Activated naive CD4-positive, alpha-beta T cell treated with anti-CD3 and anti-CD28 coated beads, Interleukin-2, amount 50 U/mL, for 24 hours (primary cell): ENCODE results near the gene ADGRA3.

Source experiments
- H3K27ac Mint-ChIP-seq: one replicate; pipeline ENCODE4 v1.8.0; 2021; ENCODE audit warnings: mild to moderate bottlenecking, mixed read lengths
- H3K27me3 Mint-ChIP-seq: one replicate; pipeline ENCODE4 v1.8.0; 2021; ENCODE audit warnings: mixed read lengths
- H3K36me3 Mint-ChIP-seq: one replicate; pipeline ENCODE4 v1.8.0; 2021; ENCODE audit warnings: mixed read lengths
- H3K4me1 Mint-ChIP-seq: one replicate; pipeline ENCODE4 v1.8.0; 2021; ENCODE audit warnings: mixed read lengths
- H3K4me3 Mint-ChIP-seq: one replicate; pipeline ENCODE4 v1.8.0; 2021; ENCODE audit warnings: mild to moderate bottlenecking, mixed read lengths
- H3K9me3 Mint-ChIP-seq: one replicate; pipeline ENCODE4 v1.8.0; 2021; ENCODE audit warnings: mixed read lengths

Gene ADGRA3

DNA sequence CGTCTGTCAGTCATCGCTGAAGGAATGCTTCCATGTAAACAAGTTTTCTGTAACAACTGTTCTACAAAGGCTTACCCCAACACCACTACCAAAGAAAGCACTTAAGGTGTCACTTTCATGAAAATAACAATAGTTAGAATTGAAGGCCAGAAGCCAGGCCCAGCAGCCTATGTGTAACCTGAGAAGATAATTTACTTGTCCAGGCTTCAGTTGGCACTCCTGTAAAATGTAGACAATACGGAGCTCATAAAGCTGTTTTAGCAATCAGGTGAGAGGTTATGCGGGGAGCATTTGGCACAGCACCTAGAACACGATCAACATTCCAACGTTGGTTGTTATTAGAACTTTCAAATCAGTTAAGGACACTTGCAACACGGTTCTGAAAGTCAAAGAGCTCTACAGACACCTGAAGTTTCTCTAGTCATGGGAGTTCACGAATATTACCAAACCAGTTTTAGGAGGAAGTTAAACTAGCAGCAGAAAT lies 15.7 kb downstream of the ADGRA3 start:
- Mint-ChIP-seq H3K4me3 (no peak overlapping the region), H3K9me3 (no peaks in the 10 kb centered on the region), H3K4me1 (peaks cover 3% of the 10 kb centered on the region), H3K27me3 (no peaks in the 10 kb centered on the region), H3K27ac (peak overlapping the region; percentile 93), H3K36me3 (no peaks in the 10 kb centered on the region)

DNA sequence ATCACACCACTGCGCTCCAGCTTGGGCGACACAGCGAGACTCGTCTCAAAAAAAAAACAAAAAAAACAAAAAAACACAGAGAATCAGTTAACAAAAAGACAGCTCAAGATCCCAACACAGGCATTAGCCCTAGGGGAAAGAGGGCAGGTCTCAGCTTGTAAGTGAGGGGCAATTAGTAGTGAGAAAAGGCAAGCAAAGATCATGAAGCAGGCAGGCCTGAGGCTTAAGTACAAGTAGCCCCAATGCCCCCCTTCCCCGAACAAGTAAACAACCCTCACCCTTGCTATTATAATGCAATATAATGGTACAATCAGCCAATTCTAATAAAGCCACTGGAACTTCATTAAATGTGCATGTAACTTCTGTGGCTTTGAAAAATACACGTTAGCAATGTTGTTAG lies 17.0 kb downstream of the ADGRA3 start:
- no peaks in the 10 kb centered on the region for H3K9me3 Mint-ChIP-seq
- H3K27me3 Mint-ChIP-seq: no peaks in the 10 kb centered on the region
- H3K27ac Mint-ChIP-seq: no peak overlapping the region
- H3K4me1 Mint-ChIP-seq: peaks cover 3% of the 10 kb centered on the region
- peaks cover 2% of the 10 kb centered on the region for H3K36me3 Mint-ChIP-seq
- no peak overlapping the region for H3K4me3 Mint-ChIP-seq

DNA sequence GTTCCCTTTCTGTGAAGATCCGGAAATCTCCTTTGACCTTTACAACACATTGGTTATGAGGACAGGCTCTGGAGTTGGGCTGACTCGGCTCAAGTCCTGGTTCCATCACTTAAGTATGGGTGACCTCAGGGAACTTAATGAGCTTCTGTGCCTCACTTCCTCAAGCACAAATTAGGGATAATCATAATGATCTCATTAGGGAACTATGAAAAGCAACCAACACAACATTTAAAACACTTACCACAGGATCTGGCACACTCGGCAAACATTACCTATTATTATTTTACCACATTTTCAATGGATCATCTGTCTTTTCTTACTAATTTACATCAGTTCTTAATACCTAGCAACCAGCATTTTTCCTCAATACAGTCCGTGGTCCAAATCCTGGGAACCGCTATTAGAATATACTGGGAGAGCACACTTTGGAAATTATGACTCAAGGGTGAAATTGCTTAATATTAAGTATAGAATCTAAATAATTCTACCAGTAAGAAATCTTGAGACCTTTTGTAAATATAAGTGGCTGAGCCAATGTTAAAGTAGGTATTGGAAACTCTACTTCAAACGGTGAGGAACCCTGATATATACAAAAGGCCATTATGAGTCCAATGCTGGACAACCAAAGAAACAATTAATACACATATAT lies 19.6 kb downstream of the ADGRA3 start:
- no peak overlapping the region for H3K4me3 Mint-ChIP-seq
- H3K36me3 Mint-ChIP-seq: peaks cover 2% of the 10 kb centered on the region
- H3K4me1 Mint-ChIP-seq: peaks cover 3% of the 10 kb centered on the region
- no peaks in the 10 kb centered on the region for H3K9me3 Mint-ChIP-seq
- H3K27ac Mint-ChIP-seq: no peak overlapping the region
- no peaks in the 10 kb centered on the region for H3K27me3 Mint-ChIP-seq

DNA sequence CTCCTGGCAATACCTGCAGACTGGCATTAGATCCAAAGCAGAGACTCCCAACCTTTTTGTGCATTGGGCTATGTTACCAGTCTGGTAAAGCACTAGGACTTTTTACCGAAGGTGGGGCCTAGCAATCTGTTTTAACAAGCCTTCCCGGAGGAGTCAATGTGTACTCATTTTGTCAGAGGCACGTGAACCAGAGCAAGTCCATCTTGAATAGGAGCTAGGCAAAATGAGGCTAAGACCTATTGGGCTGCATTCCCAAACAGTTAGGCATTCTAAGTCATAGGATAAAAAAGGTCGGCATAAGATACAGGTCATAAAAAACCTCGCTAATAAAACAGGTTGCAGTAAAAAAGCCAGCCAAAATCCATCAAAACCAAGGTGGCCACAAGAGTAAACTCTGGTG lies 22.3 kb downstream of the ADGRA3 start:
- Mint-ChIP-seq H3K4me1 (no peaks in the 10 kb centered on the region), H3K27ac (no peak overlapping the region), H3K36me3 (peaks cover 3% of the 10 kb centered on the region), H3K27me3 (no peaks in the 10 kb centered on the region), H3K4me3 (no peak overlapping the region), H3K9me3 (no peaks in the 10 kb centered on the region)

DNA sequence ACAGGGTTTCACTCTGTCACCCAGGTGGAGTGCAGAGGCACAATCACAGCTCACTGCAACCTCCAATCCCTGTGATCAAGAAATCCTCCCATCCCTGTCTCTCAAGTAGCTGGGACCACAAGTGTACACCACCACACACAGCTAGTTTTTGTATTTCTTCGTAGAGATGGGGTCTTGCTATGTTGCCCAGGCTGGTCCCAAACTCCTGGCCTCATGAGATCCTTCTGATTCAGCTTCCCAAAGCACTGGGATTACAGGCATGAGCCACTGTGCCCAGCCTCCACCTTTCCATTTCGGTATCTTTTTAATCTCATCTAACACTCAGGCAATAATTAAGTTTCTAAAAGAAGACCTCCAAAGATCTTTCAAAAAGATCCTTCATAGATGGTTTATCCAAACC lies 22.9 kb downstream of the ADGRA3 start:
- Mint-ChIP-seq H3K9me3 (no peaks in the 10 kb centered on the region), H3K36me3 (peaks cover 3% of the 10 kb centered on the region), H3K4me3 (no peak overlapping the region), H3K27me3 (no peaks in the 10 kb centered on the region), H3K27ac (no peak overlapping the region), H3K4me1 (no peaks in the 10 kb centered on the region)

DNA sequence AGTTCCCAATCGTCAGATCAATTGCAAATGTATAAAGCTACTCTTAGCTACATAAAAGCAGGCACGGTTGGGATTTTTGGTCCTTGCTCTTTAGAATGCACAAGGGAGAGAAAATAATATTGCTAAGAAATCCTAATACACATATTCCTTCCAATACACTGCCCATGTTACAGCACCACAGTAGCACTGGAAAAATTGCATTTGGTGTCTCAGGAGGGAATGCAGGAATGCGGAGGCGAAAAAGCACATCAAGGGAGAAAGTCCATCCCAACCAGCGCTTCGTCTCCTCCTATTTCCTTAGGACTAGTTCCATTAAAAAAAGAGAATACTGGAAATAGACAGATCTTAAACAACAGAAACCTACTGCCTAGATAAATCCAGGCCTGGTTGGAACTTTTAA lies 23.9 kb downstream of the ADGRA3 start:
- H3K27me3 Mint-ChIP-seq: no peaks in the 10 kb centered on the region
- no peaks in the 10 kb centered on the region for H3K4me1 Mint-ChIP-seq
- peaks cover 3% of the 10 kb centered on the region for H3K36me3 Mint-ChIP-seq
- H3K4me3 Mint-ChIP-seq: no peak overlapping the region
- H3K9me3 Mint-ChIP-seq: no peaks in the 10 kb centered on the region
- no peak overlapping the region for H3K27ac Mint-ChIP-seq

DNA sequence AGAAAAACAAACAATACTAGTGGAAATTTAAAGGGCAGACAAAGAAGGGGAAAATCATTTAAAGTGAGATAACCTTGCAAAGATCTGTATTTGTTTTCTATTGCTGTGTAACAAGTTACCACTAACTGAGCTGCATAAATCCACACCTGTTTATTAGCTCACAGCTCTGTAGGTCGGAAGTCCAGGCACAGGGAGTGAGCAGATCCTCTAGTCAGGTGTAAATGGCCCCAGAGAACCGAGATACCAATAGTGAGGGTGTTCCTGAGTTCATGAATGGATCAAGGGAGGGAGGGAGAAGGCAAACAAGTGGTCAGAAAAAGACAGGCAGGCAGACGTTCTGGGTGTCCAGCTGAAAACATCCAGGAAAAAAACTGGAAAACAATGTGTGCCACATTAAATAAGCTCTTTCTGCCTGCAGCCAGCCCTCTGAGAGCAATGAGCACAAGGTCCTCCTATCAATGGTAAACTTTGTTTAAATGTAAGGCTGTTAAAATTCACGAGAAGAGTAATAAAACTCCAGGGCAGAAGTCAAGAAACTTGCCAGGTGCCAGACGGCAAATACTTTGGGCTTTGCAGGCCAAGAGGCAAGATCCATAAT lies 25.0 kb downstream of the ADGRA3 start:
- no peaks in the 10 kb centered on the region for H3K27me3 Mint-ChIP-seq
- no peak overlapping the region for H3K4me3 Mint-ChIP-seq
- no peak overlapping the region for H3K27ac Mint-ChIP-seq
- H3K9me3 Mint-ChIP-seq: no peaks in the 10 kb centered on the region
- peaks cover 3% of the 10 kb centered on the region for H3K36me3 Mint-ChIP-seq
- H3K4me1 Mint-ChIP-seq: peaks cover 3% of the 10 kb centered on the region

DNA sequence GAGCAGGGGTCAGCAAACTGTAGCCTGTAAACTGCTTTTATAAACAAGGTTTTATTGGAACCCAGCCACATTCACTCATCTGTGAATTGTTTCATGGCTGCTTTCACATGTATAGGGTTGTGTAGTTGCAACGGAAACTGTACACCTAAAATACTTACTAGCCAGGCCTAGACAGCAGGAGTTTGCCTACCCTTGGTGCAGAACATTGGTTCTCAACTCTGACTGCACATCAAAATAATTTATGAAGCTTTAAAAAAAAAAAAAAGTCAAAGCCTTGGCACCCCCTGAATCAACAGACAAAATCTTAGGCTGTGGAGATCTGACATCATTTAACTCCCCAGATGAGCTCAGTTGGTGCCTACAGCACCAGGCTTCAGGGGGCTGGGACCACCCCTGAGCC lies 27.8 kb downstream of the ADGRA3 start:
- Mint-ChIP-seq H3K9me3 (no peaks in the 10 kb centered on the region), H3K27ac (no peak overlapping the region), H3K4me1 (peaks cover 22% of the 10 kb centered on the region), H3K36me3 (peaks cover 1% of the 10 kb centered on the region), H3K4me3 (no peak overlapping the region), H3K27me3 (no peaks in the 10 kb centered on the region)

DNA sequence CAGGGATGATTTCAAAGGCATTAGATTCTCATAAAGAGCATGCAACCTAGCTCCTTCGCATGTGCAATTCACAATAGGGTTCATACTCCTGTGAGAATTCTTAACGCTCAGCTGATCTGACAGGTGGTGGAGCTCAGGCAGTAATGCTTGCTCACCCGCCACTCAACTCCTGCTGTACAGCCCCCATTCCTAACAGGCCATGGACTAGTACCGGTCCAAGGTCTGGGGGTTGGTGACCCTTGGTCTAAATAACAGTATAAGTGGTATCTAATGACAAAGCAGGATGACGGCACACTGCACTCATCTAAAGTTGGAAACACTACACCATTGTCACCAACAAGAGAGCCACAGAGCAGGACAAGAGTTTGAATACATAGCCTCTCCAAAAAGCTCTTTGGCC lies 28.5 kb downstream of the ADGRA3 start:
- Mint-ChIP-seq H3K4me3 (no peak overlapping the region), H3K9me3 (no peaks in the 10 kb centered on the region), H3K27ac (no peak overlapping the region), H3K4me1 (peaks cover 22% of the 10 kb centered on the region), H3K36me3 (peaks cover 1% of the 10 kb centered on the region), H3K27me3 (no peaks in the 10 kb centered on the region)

DNA sequence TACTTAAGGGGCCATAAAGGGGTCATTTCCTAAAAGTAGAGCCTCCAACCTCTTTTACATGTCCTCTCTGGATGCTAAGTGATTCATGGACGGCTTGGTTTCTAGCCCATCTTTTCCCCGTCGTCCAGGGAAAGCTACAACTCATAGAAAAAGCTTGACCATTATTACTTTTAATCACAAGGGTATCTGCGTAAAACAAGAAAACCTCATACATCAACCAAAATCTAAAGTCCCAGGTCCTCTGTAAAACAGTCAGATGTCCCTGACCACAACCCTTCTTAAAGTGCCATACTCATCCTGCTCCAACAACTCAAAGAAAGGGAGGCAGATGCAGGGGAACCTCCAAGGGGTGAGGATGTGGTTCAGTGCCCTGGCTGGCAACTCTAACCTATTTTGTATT lies 29.6 kb downstream of the ADGRA3 start:
- H3K9me3 Mint-ChIP-seq: no peaks in the 10 kb centered on the region
- H3K36me3 Mint-ChIP-seq: peaks cover 1% of the 10 kb centered on the region
- H3K27me3 Mint-ChIP-seq: no peaks in the 10 kb centered on the region
- no peak overlapping the region for H3K4me3 Mint-ChIP-seq
- no peak overlapping the region for H3K27ac Mint-ChIP-seq
- peaks cover 22% of the 10 kb centered on the region for H3K4me1 Mint-ChIP-seq

DNA sequence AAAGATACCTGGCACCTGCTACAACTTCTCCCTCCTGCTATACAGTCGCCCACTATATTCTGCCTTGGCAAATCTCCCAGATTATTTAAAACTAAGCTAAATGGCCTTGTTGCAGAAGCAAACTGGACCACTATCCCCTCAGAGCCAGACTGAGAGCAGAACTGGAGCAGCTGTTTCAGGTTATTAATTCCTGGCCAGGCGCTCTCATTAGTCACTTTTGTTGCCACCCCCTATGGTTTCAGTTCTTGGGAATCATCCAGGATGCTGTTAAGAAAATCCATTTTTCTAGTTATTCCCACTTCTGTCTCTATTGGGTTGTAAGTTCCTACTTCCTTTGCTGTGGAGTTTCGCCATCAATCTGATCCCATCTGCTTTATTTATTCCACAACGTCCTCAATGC lies 30.1 kb downstream of the ADGRA3 start:
- H3K4me3 Mint-ChIP-seq: no peak overlapping the region
- H3K4me1 Mint-ChIP-seq: peaks cover 25% of the 10 kb centered on the region
- no peak overlapping the region for H3K27ac Mint-ChIP-seq
- H3K36me3 Mint-ChIP-seq: peaks cover 1% of the 10 kb centered on the region
- H3K9me3 Mint-ChIP-seq: no peaks in the 10 kb centered on the region
- H3K27me3 Mint-ChIP-seq: no peaks in the 10 kb centered on the region

DNA sequence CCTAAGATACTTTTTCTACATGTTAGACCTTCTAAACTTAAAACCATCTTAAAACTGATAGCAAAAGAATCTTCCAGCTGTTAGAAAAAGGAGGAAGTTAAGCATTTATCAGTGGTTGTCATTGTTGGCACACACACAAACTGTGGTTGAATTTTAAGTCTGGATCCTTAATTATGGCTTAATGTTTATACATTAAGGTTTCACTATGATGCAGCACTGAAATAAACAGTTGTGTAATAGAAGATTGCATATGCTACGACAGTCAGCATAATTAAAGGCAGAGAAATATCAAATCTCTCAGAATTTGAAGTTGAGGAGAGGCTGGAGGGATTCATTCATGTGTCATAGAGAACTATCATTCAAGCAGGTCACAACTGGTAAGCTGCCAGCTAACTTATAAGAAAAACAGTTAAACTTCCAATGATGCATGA lies 32.3 kb downstream of the ADGRA3 start:
- Mint-ChIP-seq H3K4me3 (no peak overlapping the region), H3K27me3 (no peaks in the 10 kb centered on the region)

DNA sequence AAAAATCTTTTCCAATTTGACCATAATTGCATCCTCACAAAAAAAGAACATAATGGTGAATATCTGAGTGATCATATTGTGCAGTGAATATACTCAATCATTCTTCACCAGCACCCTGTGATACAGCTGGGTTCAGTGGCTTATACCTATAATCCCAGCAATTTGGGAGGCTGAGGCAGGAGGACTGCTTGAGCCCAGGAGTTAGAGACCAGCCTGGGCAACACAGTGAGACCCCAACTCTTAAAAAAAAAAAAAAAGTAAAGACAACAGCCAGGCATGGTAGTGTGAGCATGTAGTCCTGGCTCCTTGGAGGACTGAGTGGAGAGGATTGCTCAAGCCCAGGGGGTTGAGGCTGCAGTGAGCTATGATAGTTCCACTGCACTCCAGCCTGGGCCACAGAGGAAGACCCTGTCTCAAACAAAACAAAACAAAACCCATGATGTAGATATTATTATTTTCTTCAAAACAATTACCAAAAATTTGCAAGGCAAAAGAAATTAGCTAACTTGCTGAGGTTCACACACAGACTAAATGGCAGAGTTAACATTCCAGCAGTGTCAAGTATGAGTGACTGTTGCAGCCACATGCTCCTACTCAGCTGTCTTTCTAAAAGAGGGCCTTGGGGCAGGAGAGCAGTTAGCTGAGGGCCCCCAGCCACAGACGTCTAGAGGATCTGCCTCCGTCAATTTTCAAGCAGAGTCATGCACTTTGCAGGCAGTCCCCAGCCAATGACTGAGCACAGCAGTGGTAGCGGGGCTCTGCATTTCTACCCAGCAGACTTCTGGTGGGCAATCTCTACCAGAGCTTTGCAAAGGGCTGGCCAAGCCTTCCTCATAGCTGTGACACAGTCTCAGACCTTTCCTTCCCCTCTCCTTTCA lies 33.4 kb downstream of the ADGRA3 start:
- Mint-ChIP-seq H3K36me3 (no peaks in the 10 kb centered on the region), H3K4me3 (no peak overlapping the region), H3K9me3 (no peaks in the 10 kb centered on the region), H3K27ac (no peak overlapping the region), H3K4me1 (peaks cover 30% of the 10 kb centered on the region), H3K27me3 (no peaks in the 10 kb centered on the region)

More for the DNA sequence above, 32.3 kb downstream of the ADGRA3 start:
- Mint-ChIP-seq H3K4me1 (peaks cover 26% of the 10 kb centered on the region), H3K9me3 (no peaks in the 10 kb centered on the region), H3K27ac (no peak overlapping the region), H3K36me3 (no peaks in the 10 kb centered on the region)

DNA sequence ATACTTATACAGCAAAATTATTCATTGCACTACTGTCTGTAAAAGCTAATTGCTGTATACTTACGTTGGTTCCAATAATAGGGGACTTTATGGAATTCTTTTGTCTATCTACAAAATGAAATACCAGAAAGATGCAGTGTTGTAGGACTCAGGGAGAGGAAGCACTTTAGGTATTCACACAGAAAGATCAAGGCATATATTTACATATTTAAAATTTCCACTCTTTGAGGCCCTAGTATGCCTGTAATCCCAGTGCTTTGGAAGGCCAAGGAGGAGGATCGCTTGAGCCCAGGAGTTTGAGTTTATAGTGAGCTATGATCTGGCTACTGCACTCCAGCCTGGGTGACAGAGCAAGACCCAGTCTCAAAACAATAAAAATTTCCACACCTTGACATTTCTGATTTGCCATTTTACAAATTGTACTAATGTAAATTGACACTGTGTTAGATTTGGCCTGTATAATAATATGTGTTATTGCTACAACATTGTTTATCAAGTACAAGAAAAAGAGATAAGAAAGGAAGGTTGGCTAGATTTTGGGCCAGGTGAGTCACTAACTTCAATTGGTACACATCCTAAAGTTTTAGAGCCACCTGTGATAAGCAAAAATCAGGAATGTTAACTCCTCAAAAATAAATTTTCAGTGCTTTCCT lies 35.1 kb downstream of the ADGRA3 start:
- Mint-ChIP-seq H3K27ac (no peak overlapping the region), H3K4me3 (no peak overlapping the region), H3K4me1 (peaks cover 27% of the 10 kb centered on the region), H3K36me3 (no peaks in the 10 kb centered on the region), H3K9me3 (no peaks in the 10 kb centered on the region), H3K27me3 (no peaks in the 10 kb centered on the region)

DNA sequence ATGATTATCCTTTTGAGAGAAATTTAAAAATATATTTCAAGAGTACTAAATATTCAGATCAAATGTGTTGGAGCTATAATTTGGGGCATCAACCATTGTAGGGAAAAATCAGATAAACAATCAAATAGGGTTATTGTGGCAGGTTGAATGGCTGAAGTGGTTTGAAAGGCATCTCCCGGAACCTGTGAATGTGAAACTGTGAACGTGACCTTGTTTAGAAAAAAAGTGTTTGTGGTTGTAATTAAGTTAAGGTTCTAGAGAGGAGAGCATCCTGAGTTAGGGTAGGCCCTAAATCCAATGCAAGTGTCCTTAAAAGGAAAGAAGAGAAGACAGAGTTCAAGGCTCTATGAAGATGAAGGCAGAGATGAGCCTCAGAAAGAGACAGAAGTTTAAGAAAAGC lies 37.4 kb downstream of the ADGRA3 start:
- peak overlapping the region; percentile 27 for H3K27ac Mint-ChIP-seq
- no peak overlapping the region for H3K4me3 Mint-ChIP-seq
- H3K9me3 Mint-ChIP-seq: no peaks in the 10 kb centered on the region
- H3K36me3 Mint-ChIP-seq: no peaks in the 10 kb centered on the region
- H3K27me3 Mint-ChIP-seq: no peaks in the 10 kb centered on the region
- peaks cover 11% of the 10 kb centered on the region for H3K4me1 Mint-ChIP-seq

DNA sequence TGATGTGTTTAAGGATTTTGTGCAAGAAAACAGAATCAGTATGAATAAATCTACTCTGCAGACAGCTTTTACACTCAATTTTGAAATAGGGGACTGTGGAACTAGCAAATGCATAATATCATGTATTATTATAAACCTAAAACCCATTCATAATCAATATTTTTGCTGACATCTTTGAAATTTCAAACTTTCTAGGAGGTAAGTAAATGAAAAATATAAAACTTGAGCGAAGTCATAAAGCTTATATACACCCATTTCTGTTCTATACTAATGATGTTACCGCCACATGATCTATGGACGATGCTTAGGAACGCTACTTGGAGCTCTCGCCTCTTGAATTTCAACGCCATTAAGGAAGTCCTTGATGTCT lies 38.1 kb downstream of the ADGRA3 start:
- peaks cover 8% of the 10 kb centered on the region for H3K4me1 Mint-ChIP-seq
- H3K4me3 Mint-ChIP-seq: no peak overlapping the region
- H3K9me3 Mint-ChIP-seq: no peaks in the 10 kb centered on the region
- no peaks in the 10 kb centered on the region for H3K27me3 Mint-ChIP-seq
- H3K27ac Mint-ChIP-seq: no peak overlapping the region
- H3K36me3 Mint-ChIP-seq: no peaks in the 10 kb centered on the region
